ENCODE results near the gene SOHLH2. TPM values are rescaled to one million over a fixed set of nuclear protein-coding genes. Genes with fewer than 3 reads are reported as not detected.

SOHLH2 gene
- total RNA-seq, 1 experiment from 2014 or later: 2.3 TPM

DNA sequence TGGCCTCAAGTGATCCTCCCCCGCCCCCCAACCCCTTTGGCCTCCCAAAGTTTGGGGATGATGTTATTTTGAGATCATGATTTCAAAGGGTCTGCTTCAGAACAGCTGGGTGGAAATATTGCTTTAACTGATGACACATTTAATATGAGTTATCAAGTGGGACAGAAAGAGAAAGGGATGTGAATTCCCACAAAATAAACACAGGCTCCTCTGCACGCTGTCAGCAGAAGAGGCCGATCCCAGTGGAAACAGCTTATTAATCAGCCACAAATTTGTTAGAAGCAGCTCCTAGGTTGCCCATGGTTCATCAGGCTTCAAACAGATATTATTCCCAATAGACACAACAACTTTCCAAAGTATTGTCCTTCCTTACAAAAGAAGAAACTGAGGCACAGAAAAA, 87.9 kb downstream of the SOHLH2 start:
- Histone ChIP-seq H3K27ac (no peak overlapping the region), H3K27me3 (ENCODE audit: insufficient read depth, low read depth) (peaks cover 20% of the 10 kb centered on the region), H4K20me1 (ENCODE audit: insufficient read depth) (no peaks in the 10 kb centered on the region), H3K9me3 (ENCODE audit: insufficient read depth, low read depth) (no peaks in the 10 kb centered on the region), H3K4me1 (replicated peaks; ENCODE audit: insufficient read depth) (no peaks in the 10 kb centered on the region), H3K4me2 (no peak overlapping the region), H3K79me2 (ENCODE audit: low read depth) (no peaks in the 10 kb centered on the region), H2AFZ (no peak overlapping the region), H3K36me3 (ENCODE audit: low read depth) (no peaks in the 10 kb centered on the region), H3F3A (ENCODE audit: insufficient read depth, low read depth) (no peaks in the 10 kb centered on the region), H3K9me2 (ENCODE audit: insufficient read depth) (no peaks in the 10 kb centered on the region), H3K4me3 (no peak overlapping the region)
- intact Hi-C loops (cut with micrococcal nuclease; ENCODE audit: unreplicated experiment): no loop called here
- no TSS peak for BruUV-seq (replicated peaks)
- ChIA-PET POLR2A (ENCODE audit: unreplicated experiment) (no interaction called here), CTCF (no interaction called here)
- no peak for TF ChIP-seq CTCF (conservative IDR thresholded peaks at IDR 0.05)
- DNase-seq: no peak

DNA sequence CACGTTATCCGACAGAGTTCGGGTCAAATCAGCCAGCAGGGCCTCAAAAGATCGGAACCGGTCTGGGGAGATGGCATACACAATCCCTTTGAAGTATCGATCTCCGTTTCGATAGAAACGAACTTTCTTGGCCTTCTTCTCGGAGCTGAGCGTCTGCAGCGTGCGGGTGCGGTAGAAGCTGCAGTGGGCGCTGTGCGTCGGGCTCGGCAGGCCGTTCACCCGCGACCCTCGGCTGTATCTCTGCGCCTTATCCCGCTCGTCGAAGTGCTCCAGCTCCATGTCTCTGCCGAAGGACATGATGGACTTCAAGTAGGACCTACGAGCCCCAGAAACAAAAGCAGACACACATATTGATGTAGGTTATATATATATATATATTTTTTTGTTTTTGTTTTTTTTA, 88.5 kb downstream of the SOHLH2 start:
- TF ChIP-seq CTCF (conservative IDR thresholded peaks at IDR 0.05) (no peak), EZH2 (IDR thresholded peaks at IDR 0.05; ENCODE audit: low read depth) (no peak)
- CTCF ChIA-PET: no interaction called here

DNA sequence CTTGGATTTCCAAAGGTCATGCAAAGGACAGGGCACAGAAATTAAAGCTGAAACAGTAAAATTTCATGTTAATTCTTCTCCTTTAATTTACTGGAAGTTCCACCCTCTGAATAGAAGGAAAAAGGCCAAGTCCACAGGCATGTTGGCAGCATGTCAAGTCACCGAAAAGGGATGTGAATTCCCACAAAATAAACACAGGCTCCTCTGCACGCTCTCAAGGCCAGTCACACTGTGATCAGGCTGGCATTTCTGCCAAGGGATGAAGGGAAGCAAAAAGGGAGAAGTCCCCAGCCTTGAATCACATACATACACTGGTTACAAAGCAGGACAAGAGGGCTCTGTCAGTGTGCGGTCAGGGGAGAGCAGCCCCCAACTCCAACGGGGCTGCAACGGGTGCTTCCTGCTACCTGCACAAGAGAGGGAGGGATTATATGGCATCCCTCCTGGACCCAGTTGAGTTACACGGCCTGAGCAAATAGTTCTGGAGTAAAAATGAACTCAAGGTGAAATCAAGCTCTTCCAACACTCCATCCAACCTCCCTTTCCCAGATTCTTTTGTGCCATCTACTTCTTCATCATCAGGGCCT, 90.0 kb downstream of the SOHLH2 start:
- intact Hi-C loops (cut with micrococcal nuclease; ENCODE audit: unreplicated experiment): no loop called here
- H3K9me2 ChIP-seq (ENCODE audit: insufficient read depth): no peaks in the 10 kb centered on the region
- no peak overlapping the region for H2AFZ ChIP-seq
- BruUV-seq (replicated peaks): no TSS peak
- H3K4me3 ChIP-seq: no peak overlapping the region
- H3K4me2 ChIP-seq: no peak overlapping the region
- POLR2A ChIA-PET (ENCODE audit: unreplicated experiment): no interaction called here
- H3K27ac ChIP-seq: no peak overlapping the region
- H3F3A ChIP-seq (ENCODE audit: insufficient read depth, low read depth): no peaks in the 10 kb centered on the region
- H4K20me1 ChIP-seq (ENCODE audit: insufficient read depth): no peaks in the 10 kb centered on the region
- H3K79me2 ChIP-seq (ENCODE audit: low read depth): no peaks in the 10 kb centered on the region
- H3K4me1 ChIP-seq (replicated peaks; ENCODE audit: insufficient read depth): no peaks in the 10 kb centered on the region
- CTCF ChIA-PET: no interaction called here
- H3K9me3 ChIP-seq (ENCODE audit: insufficient read depth, low read depth): no peaks in the 10 kb centered on the region
- TF ChIP-seq EZH2 (IDR thresholded peaks at IDR 0.05; ENCODE audit: low read depth) (no peak), CTCF (conservative IDR thresholded peaks at IDR 0.05) (no peak)
- no peak for DNase-seq
- H3K36me3 ChIP-seq (ENCODE audit: low read depth): no peaks in the 10 kb centered on the region
- peaks cover 4% of the 10 kb centered on the region; the same call in 1 of the 2 replicates for H3K27me3 ChIP-seq (ENCODE audit: insufficient read depth, low read depth)

More for the DNA sequence above, 88.5 kb downstream of the SOHLH2 start:
- Histone ChIP-seq H3K79me2 (ENCODE audit: low read depth) (no peaks in the 10 kb centered on the region), H3K4me2 (no peak overlapping the region), H3K9me2 (ENCODE audit: insufficient read depth) (no peaks in the 10 kb centered on the region), H4K20me1 (ENCODE audit: insufficient read depth) (no peaks in the 10 kb centered on the region), H3K9me3 (ENCODE audit: insufficient read depth, low read depth) (no peaks in the 10 kb centered on the region), H3K4me3 (no peak overlapping the region), H3K36me3 (ENCODE audit: low read depth) (no peaks in the 10 kb centered on the region), H3K4me1 (replicated peaks; ENCODE audit: insufficient read depth) (no peaks in the 10 kb centered on the region), H3K27me3 (ENCODE audit: insufficient read depth, low read depth) (peaks cover 17% of the 10 kb centered on the region; the same call in 1 of the 2 replicates), H3K27ac (no peak overlapping the region), H3F3A (ENCODE audit: insufficient read depth, low read depth) (no peaks in the 10 kb centered on the region), H2AFZ (no peak overlapping the region)
- DNase-seq: no peak
- intact Hi-C loops (cut with micrococcal nuclease; ENCODE audit: unreplicated experiment): no loop called here
- POLR2A ChIA-PET (ENCODE audit: unreplicated experiment): no interaction called here
- BruUV-seq (replicated peaks): no TSS peak

Other genes starting within 250 kb of the SOHLH2 start
- 1.3 and 1.4 TPM in 2 replicates for gene DCLK1, start 83.2 kb downstream of the SOHLH2 start, total RNA-seq (2021)
- 6.5 and 6.9 TPM in 2 replicates for gene CCDC169, start 83.3 kb upstream of the SOHLH2 start, total RNA-seq (2021)
- 36.2 and 51.4 TPM in 2 replicates for gene SPART, start 131.8 kb upstream of the SOHLH2 start, total RNA-seq (2021)
- not detected in 2 replicates for gene CCNA1, start 217.9 kb upstream of the SOHLH2 start, total RNA-seq (2021)

All from PC-9 (cell line).